Measurements from ENCODE around the gene CYB561D2. TPM values are rescaled to one million over a fixed set of nuclear protein-coding genes. Genes with fewer than 3 reads are reported as not detected.

Gene CYB561D2
- total and polyA plus RNA-seq, 11 donors, result 4.9 to 18.6 (median 7.8) TPM

GRCh38 chr3:50339485-50340146 is 11.0 kb upstream of the CYB561D2 start:
- 81 to 87% (median 84%) methylated on average over 14 of the region's 14 CpGs for WGBS, 4 donors
- H3K4me3 ChIP-seq, result peak overlapping the region in 11 of 12 donors; percentile 41 to 97 (median 67)
- TF ChIP-seq POLR2A (IDR thresholded peaks at IDR 0.05), result no peak
- TF ChIP-seq, protein P1, sequence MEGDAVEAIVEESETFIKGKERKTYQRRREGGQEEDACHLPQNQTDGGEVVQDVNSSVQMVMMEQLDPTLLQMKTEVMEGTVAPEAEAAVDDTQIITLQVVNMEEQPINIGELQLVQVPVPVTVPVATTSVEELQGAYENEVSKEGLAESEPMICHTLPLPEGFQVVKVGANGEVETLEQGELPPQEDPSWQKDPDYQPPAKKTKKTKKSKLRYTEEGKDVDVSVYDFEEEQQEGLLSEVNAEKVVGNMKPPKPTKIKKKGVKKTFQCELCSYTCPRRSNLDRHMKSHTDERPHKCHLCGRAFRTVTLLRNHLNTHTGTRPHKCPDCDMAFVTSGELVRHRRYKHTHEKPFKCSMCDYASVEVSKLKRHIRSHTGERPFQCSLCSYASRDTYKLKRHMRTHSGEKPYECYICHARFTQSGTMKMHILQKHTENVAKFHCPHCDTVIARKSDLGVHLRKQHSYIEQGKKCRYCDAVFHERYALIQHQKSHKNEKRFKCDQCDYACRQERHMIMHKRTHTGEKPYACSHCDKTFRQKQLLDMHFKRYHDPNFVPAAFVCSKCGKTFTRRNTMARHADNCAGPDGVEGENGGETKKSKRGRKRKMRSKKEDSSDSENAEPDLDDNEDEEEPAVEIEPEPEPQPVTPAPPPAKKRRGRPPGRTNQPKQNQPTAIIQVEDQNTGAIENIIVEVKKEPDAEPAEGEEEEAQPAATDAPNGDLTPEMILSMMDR (IDR thresholded peaks at IDR 0.05), result no peak
- H3K27me3 ChIP-seq, result peaks cover 0 to 4% (median 0%) of the 10 kb centered on the region in 9 donors
- H3K4me1 ChIP-seq, result peaks cover 13 to 65% (median 55%) of the 10 kb centered on the region in 12 donors
- intact Hi-C loops (cut with DNase I), result loop anchor here in 1 of 10 donors (10.0 kb wide), 1 partner anchor 1045 kb away; the partner anchor contains the start of gene MANF
- ATAC-seq, result no peak
- H3K27ac ChIP-seq, result peak overlapping the region; percentile 62 to 100 (median 98)
- no peak for DNase-seq
- peaks cover 0 to 4% (median 0%) of the 10 kb centered on the region in 9 donors for H3K36me3 ChIP-seq
- H3K9me3 ChIP-seq, result no peaks in the 10 kb centered on the region

DNA sequence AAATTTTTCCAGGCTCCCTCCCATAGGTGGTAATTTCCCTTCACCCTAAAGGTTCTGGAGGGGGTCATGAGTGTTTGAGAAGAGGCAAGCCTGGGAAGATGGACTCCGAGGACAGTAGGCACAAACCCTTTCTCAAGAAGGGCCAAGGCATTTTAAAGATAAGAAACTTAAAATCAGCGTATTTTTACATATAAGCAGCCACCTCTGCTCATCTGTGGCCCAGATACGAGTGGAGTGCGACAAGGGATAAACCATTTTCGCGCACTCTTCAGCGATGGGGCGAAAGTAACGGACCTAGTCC is 10.6 kb upstream of the CYB561D2 start:
- H3K9me3 ChIP-seq, result no peaks in the 10 kb centered on the region
- H3K27me3 ChIP-seq, result peaks cover 0 to 4% (median 0%) of the 10 kb centered on the region in 9 donors
- DNase-seq (no peak), ATAC-seq (no peak)
- peak overlapping the region; percentile 30 to 97 (median 64) for H3K4me3 ChIP-seq
- peak overlapping the region; percentile 62 to 100 (median 98) for H3K27ac ChIP-seq
- H3K36me3 ChIP-seq, result no peaks in the 10 kb centered on the region
- TF ChIP-seq, protein P1 (IDR thresholded peaks at IDR 0.05), result no peak
- TF ChIP-seq POLR2A (IDR thresholded peaks at IDR 0.05), result no peak
- peaks cover 13 to 63% (median 50%) of the 10 kb centered on the region in 12 donors for H3K4me1 ChIP-seq
- WGBS, 4 donors, result 27 to 46% (median 40%) methylated on average over 9 of the region's 9 CpGs
- intact Hi-C loops (cut with DNase I), result loop anchor here in 1 of 10 donors (10.0 kb wide), 1 partner anchor 1045 kb away; the partner anchor contains the start of gene MANF

DNA sequence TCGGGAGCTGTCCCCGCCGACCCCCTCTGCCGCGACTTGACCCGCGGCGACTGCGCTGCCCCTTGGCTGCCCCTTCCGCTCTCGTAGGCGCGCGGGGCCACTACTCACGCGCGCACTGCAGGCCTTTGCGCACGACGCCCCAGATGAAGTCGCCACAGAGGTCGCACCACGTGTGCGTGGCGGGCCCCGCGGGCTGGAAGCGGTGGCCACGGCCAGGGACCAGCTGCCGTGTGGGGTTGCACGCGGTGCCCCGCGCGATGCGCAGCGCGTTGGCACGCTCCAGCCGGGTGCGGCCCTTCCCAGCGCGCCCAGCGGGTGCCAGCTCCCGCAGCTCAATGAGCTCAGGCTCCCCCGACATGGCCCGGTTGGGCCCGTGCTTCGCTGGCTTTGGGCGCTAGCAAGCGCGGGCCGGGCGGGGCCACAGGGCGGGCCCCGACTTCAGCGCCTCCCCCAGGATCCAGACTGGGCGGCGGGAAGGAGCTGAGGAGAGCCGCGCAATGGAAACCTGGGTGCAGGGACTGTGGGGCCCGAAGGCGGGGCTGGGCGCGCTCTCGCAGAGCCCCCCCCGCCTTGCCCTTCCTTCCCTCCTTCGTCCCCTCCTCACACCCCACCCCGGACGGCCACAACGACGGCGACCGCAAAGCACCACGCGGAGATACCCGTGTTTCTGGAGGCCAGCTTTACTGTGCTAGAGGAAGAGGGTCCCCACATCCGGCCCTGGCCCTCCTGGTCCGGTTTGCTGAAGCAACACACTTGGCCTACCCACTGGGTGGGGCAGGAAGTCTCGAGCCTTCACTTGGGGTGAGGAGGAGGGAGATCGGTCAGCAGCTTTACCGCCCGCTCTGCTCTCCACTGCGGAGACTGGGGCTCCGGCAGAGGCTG is 10.0 kb upstream of the CYB561D2 start, which contains the start of gene RASSF1:
TSS of gene RASSF1 (minus strand) at position 389 of the 882 bp plus-strand sequence. CDS start at position 358, 31 bp downstream.
- H3K36me3 ChIP-seq, result no peaks in the 10 kb centered on the region
- intact Hi-C loops (cut with DNase I), result loop anchor here in 1 of 10 donors (10.0 kb wide), 1 partner anchor 1044 kb away; the partner anchor contains the start of gene MANF
- peak within 1 kb of the TSS; percentile 62 to 100 (median 98) for H3K27ac ChIP-seq
- DNase-seq (peak; percentile 84 to 90 (median 86)), ATAC-seq (peak in 3 of 4 donors; percentile 34 to 56 (median 51))
- H3K27me3 ChIP-seq, result peaks cover 0 to 4% (median 0%) of the 10 kb centered on the region in 9 donors
- WGBS, 4 donors, result 7 to 22% (median 10%) methylated on average over 25 to 85 of the region's 85 CpGs
- TF ChIP-seq POLR2A (IDR thresholded peaks at IDR 0.05), result peak; percentile 30 to 82
- TF ChIP-seq, protein P1 (IDR thresholded peaks at IDR 0.05), result no peak
- no peaks in the 10 kb centered on the region for H3K9me3 ChIP-seq
- peak within 1 kb of the TSS; percentile 30 to 97 (median 64) for H3K4me3 ChIP-seq
- H3K4me1 ChIP-seq, result peaks cover 10 to 63% (median 50%) of the 10 kb centered on the region in 12 donors
